HEK293T (cell line): ENCODE measurements around the gene GOLT1B.

ENCODE experiments used
- BHLHE40 ChIP-seq: fragments of 450-650 bp; IDR thresholded peaks from 2 replicates; pipeline ENCODE4 v1.6.1; 2016; ENCODE audit warnings: mild to moderate bottlenecking, moderate library complexity, borderline replicate concordance
- CTBP1 ChIP-seq: fragments of 450-650 bp; IDR thresholded peaks from 2 replicates; pipeline ENCODE4 v1.6.1; 2016; ENCODE audit warnings: borderline replicate concordance
- ELF4 ChIP-seq: fragments of 450-650 bp; IDR thresholded peaks from 2 replicates; pipeline ENCODE4 v1.6.1; 2017; ENCODE audit warnings: antibody characterized with exemption
- FOXM1 ChIP-seq: fragments of 450-650 bp; IDR thresholded peaks from 2 replicates; pipeline ENCODE4 v1.6.1; 2017; ENCODE audit warnings: mild to moderate bottlenecking, borderline replicate concordance
- LEF1 ChIP-seq: fragments of 450-650 bp; IDR thresholded peaks from 2 replicates; pipeline ENCODE4 v1.6.1; 2017; ENCODE audit warnings: mild to moderate bottlenecking, borderline replicate concordance
- NFRKB ChIP-seq: fragments of 450-650 bp; IDR thresholded peaks from 2 replicates; pipeline ENCODE4 v1.6.1; 2016; ENCODE audit warnings: mild to moderate bottlenecking, moderate library complexity
- SP1 ChIP-seq: fragments of 450-650 bp; IDR thresholded peaks from 2 replicates; pipeline ENCODE4 v1.6.1; 2017
- SUZ12 ChIP-seq: fragments of 450-650 bp; IDR thresholded peaks from 2 replicates; pipeline ENCODE4 v1.6.1; 2016; ENCODE audit warnings: mild to moderate bottlenecking
- ZNF384 ChIP-seq: fragments of 450-650 bp; IDR thresholded peaks from 2 replicates; pipeline ENCODE4 v1.6.1; 2016

- TF ChIP-seq SP1 (no peak), LEF1 (no peak), ZNF384 (no peak), NFRKB (no peak), SUZ12 (no peak), CTBP1 (no peak), ELF4 (no peak), BHLHE40 (no peak), FOXM1 (no peak)
Observed at GRCh38 chr12:21478756-21479455, 22.7 kb upstream of the GOLT1B start.
